Left ventricle myocardium inferior (tissue), 1 donor: ENCODE measurements around the gene SLC17A2. TPM values are rescaled to one million over a fixed set of nuclear protein-coding genes. Genes with fewer than 3 reads are reported as not detected.

ENCODE experiments used
- DNase-seq: peaks from one replicate; pipeline ENCODE4 v3.0.0-alpha.2; 2020
- H3K27ac ChIP-seq: fragments of 200-600 bp; replicated peaks from 2 replicates; pipeline ENCODE4 v1.8.0; 2021
- H3K27me3 ChIP-seq: fragments of 200-600 bp; 2 replicates; pipeline ENCODE4 v1.8.0; 2021; ENCODE audit warnings: low read depth
- H3K36me3 ChIP-seq: fragments of 200-600 bp; 2 replicates; pipeline ENCODE4 v1.8.0; 2021
- H3K4me1 ChIP-seq: fragments of 200-600 bp; 2 replicates; pipeline ENCODE4 v1.8.0; 2021
- H3K4me3 ChIP-seq: fragments of 200-600 bp; 2 replicates; pipeline ENCODE4 v1.8.0; 2021; ENCODE audit warnings: mild to moderate bottlenecking, moderate library complexity
- H3K9me3 ChIP-seq: fragments of 200-600 bp; replicated peaks from 2 replicates; pipeline ENCODE4 v1.8.0; 2021
- intact Hi-C: fragments of 100-400 bp; cut with micrococcal nuclease; formaldehyde crosslinking; loops from one replicate; pipeline ENCODE4 v1.11.0; 2022
- total RNA-seq: library from RNA; stranded (reverse); fragmentation: NEBNext Ultra II Directional; extraction: Animal tissue kit (Norgen Biotek cat#: 25700); gene quantifications from one replicate; pipeline ENCODE4 v1.2.1, GENCODE V29; 2021
- TF ChIP-seq, protein P1 (sequence below): fragments of 200-600 bp; IDR thresholded peaks from 2 replicates; pipeline ENCODE4 v1.8.0; 2021; ENCODE audit warnings: antibody characterized with exemption, mild to moderate bottlenecking, borderline replicate concordance
- donor health status: DM: no; HTN: yes; CAD: no; lungs with severe emphysema.

The SLC17A2 gene
- total RNA-seq, 1 donor from 2014 or later, result not detected

DNA sequence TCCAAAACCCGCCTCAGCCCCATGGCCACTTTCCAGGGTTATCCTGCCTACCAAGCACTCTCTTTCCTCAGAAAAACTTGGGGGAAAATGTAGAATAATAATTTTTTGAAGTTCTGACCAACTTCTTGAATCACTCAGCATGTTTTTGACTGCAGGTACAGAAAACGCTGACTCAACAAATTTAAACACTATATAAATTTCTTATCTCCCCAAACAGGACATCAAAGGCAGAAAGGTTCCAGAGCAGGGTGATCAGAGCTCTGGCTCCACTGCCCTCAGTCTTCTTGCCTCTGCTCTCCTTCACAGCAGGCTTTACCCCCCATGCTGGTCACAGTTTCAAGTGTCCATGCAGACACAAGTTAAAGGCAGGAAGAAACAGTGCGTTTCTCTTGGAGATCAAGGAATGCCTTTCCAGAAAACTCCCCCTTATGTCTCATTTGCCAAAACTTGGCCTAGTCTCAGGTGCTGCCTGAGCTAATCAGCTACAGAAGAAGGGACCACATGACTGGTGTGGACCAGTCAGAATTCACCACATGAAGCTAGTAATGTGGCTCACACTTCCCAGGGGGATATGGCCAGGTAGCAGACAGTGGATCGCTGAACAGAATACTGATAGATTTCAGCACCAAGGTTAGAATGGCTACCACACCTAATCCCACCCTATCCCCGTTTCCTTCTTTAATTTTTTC is 32.1 kb downstream of the SLC17A2 start:
- Histone ChIP-seq H3K27ac (no peak overlapping the region), H3K4me3 (no peak overlapping the region), H3K27me3 (peaks cover 9% of the 10 kb centered on the region), H3K4me1 (no peaks in the 10 kb centered on the region), H3K36me3 (no peaks in the 10 kb centered on the region), H3K9me3 (no peaks in the 10 kb centered on the region)
- intact Hi-C loops, result no loop called here
- TF ChIP-seq, protein P1, sequence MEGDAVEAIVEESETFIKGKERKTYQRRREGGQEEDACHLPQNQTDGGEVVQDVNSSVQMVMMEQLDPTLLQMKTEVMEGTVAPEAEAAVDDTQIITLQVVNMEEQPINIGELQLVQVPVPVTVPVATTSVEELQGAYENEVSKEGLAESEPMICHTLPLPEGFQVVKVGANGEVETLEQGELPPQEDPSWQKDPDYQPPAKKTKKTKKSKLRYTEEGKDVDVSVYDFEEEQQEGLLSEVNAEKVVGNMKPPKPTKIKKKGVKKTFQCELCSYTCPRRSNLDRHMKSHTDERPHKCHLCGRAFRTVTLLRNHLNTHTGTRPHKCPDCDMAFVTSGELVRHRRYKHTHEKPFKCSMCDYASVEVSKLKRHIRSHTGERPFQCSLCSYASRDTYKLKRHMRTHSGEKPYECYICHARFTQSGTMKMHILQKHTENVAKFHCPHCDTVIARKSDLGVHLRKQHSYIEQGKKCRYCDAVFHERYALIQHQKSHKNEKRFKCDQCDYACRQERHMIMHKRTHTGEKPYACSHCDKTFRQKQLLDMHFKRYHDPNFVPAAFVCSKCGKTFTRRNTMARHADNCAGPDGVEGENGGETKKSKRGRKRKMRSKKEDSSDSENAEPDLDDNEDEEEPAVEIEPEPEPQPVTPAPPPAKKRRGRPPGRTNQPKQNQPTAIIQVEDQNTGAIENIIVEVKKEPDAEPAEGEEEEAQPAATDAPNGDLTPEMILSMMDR, result no peak
- DNase-seq, result no peak

GRCh38 chr6:25896252-25896651 is 34.2 kb downstream of the SLC17A2 start:
- H3K9me3 ChIP-seq, result no peaks in the 10 kb centered on the region
- intact Hi-C loops, result no loop called here
- H3K4me1 ChIP-seq, result no peaks in the 10 kb centered on the region
- H3K27me3 ChIP-seq, result no peaks in the 10 kb centered on the region
- no peak overlapping the region for H3K27ac ChIP-seq
- no peak overlapping the region for H3K4me3 ChIP-seq
- TF ChIP-seq, protein P1, result no peak
- no peak for DNase-seq
- H3K36me3 ChIP-seq, result no peaks in the 10 kb centered on the region

GRCh38 chr6:25895771-25896170 is 34.7 kb downstream of the SLC17A2 start:
- no peak overlapping the region for H3K4me3 ChIP-seq
- intact Hi-C loops, result no loop called here
- no peaks in the 10 kb centered on the region for H3K4me1 ChIP-seq
- H3K27ac ChIP-seq, result no peak overlapping the region
- TF ChIP-seq, protein P1, result no peak
- no peaks in the 10 kb centered on the region for H3K36me3 ChIP-seq
- no peaks in the 10 kb centered on the region for H3K9me3 ChIP-seq
- no peak for DNase-seq
- H3K27me3 ChIP-seq, result no peaks in the 10 kb centered on the region

DNA sequence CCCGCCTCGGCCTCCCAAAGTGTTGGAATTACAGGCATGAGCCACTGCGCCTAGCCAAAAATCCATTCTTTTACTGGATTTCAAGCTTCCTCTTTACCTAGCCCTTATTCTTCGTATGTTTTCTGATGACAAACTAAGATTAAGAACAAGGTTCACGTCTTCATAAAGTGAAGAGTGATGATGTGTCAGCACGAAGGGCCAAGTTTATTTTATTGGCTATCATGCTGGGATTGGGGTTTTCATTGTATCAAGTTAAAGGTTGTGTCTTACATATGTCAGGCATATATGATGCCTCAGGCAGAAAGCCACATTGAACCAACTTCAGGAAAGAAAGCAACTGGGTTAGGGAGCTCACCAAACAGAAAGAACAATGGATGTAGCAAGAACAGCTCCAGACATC is 36.7 kb downstream of the SLC17A2 start:
- H3K27me3 ChIP-seq, result no peaks in the 10 kb centered on the region
- H3K36me3 ChIP-seq, result no peaks in the 10 kb centered on the region
- H3K4me3 ChIP-seq, result no peak overlapping the region
- no peaks in the 10 kb centered on the region for H3K4me1 ChIP-seq
- no peaks in the 10 kb centered on the region for H3K9me3 ChIP-seq
- H3K27ac ChIP-seq, result no peak overlapping the region
- DNase-seq, result no peak
- intact Hi-C loops, result no loop called here
- TF ChIP-seq, protein P1, result no peak

- no peak overlapping the region for H3K27ac ChIP-seq
- TF ChIP-seq, protein P1, result no peak
- intact Hi-C loops, result no loop called here
- H3K27me3 ChIP-seq, result no peaks in the 10 kb centered on the region
- H3K4me3 ChIP-seq, result no peak overlapping the region
- no peaks in the 10 kb centered on the region for H3K9me3 ChIP-seq
- DNase-seq, result no peak
- no peaks in the 10 kb centered on the region for H3K36me3 ChIP-seq
- H3K4me1 ChIP-seq, result no peaks in the 10 kb centered on the region
These were observed 37.6 kb downstream of the SLC17A2 start for GRCh38 chr6:25892877-25893276.
